Cardiac septum (tissue), 1 donor: ENCODE data around the gene ARFRP1. TPM values are rescaled to one million over a fixed set of nuclear protein-coding genes. Genes with fewer than 3 reads are reported as not detected.
A peak's percentile ranks its signal among the peaks of the same experiment; 100 is the strongest.

ENCODE experiments used
- DNase-seq: peaks from one replicate; pipeline ENCODE4 v3.0.0-alpha.2; 2020; ENCODE audit warnings: low spot score
- intact Hi-C: fragments of 100-400 bp; cut with DNase I; formaldehyde crosslinking; loops from one replicate; pipeline ENCODE4 v1.14.0; 2022
- total RNA-seq: library from RNA; stranded (reverse); fragmentation: NEBNext Ultra II Directional; extraction: Animal tissue kit (Norgen Biotek cat#: 25700); gene quantifications from one replicate; pipeline ENCODE4 v1.2.1, GENCODE V29; 2021
- donor health status: DM: no; HTN: no; CAD: no.

ARFRP1 gene
- total RNA-seq, 1 donor from 2014 or later = 40.3 TPM

DNA sequence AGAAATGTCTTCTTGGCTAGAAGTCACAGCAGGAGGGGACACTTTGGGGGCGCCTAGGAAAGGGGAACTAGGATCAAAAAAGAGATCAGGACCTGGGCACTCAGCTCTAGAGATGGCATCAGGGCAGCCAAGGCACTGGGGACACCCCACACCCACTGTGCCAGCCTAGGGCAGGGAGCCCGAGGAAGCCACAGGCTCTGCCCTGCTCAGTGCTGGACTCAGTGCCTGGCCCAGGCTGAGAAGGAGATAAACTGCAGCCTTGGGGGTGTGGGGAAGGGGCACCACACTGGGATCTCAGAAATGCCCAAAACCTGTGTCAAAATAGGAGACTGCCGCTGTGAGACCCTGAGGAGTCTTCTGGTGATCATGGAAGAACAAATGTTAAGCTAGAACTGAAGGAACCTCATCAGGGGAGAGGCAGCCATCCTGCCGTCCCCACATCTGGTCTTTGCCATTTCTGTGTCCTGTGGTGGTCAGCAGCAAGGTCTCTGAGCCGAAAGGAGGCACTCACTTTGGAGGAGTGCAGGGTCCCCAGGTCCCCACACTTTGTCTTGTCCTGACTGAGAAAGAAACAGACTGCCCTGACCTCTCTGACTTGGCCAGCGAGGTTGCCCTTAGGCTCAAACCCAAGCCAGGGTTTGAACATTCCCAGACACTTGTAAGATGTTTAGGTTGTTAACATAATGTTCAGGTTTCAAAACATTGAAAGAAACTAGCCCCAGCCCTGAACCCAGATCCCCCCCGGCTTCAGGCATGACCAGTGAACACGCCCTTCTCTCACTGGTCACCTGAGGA is 2.3 kb downstream of the ARFRP1 start:
- intact Hi-C loops = no loop called here
- DNase-seq = no peak

DNA sequence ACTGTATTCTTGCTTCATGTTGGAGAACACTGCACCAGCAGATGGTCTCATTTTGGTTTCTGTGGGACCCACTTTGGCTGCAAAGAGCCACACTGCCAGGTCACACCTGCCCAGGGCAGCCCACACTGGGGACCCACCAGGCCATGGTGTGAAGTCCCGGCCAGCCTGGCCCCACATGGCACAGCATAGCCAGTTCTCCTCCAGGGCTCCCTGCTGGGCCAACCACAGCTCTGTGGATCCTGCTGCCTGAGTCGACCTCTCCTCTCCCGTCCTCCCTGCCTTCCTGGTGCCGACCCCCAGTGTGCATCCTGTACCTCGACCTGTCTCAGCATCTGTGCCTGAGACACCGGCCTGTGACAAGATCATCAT is 3.0 kb downstream of the ARFRP1 start:
- intact Hi-C loops = no loop called here

DNA sequence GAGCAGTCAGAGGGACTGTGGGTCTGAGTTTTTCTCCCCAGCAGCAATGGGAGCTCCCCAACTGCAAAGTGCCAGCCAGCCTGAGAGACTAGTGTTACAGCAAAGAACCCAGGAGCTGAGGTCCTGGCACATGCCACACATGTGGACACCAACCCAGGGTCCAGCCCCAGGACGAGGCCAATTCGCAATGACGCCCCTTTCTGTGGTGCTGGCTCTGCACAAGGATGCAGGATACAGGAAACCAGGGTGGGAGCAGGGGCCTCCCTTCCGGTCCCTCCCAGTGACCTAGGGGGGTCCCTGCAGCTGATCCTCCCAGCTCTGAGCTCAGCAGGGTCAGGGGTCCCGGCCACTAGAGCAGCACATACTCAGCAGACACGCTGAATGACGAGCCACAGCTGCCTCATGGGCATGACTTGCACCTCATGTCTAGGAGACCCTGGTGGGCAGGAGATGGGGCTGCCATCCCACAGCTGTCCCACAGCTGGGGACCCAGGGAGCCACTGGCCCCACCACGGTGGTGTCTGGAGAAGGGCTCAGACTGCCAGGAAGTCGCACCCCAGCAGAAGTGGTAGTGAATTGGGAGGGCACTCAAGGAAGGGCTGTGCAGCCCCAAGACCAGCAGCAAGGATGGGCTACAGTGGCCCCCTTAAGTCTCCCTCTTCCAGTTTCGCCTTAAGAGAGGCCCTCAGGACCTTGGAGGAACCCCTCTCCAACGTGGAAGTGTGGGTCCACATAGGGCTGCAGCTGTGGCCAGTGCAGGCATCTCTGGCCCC is 3.6 kb downstream of the ARFRP1 start:
- no peak for DNase-seq
- intact Hi-C loops = no loop called here

More for the DNA sequence above, 3.0 kb downstream of the ARFRP1 start:
- no peak for DNase-seq

DNA sequence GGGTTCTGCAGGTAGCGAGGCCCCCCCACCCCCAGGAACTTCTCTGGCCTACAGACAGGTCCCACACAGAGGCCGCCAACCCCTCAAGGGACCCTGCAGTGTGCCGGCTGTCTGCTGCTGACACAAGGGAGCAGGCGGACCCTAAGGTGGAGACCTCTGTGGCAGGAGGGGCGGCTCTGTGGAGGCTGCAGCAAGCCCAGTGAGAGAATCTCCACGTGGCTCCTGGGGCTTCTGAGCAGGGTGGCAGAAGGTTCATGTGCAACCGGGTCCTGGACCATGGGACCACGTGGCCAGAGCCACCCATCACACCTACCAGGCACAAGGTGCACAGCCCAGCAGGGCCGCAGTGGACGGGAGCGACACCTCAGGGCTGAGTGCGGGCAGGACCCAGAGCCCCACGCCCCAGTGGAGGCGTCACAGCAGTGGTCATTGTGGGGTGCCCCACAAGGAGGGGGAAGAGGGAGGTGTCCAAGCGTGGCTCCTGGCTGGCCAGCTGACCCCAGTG is 4.3 kb downstream of the ARFRP1 start:
- no peak for DNase-seq
- intact Hi-C loops = no loop called here

DNA sequence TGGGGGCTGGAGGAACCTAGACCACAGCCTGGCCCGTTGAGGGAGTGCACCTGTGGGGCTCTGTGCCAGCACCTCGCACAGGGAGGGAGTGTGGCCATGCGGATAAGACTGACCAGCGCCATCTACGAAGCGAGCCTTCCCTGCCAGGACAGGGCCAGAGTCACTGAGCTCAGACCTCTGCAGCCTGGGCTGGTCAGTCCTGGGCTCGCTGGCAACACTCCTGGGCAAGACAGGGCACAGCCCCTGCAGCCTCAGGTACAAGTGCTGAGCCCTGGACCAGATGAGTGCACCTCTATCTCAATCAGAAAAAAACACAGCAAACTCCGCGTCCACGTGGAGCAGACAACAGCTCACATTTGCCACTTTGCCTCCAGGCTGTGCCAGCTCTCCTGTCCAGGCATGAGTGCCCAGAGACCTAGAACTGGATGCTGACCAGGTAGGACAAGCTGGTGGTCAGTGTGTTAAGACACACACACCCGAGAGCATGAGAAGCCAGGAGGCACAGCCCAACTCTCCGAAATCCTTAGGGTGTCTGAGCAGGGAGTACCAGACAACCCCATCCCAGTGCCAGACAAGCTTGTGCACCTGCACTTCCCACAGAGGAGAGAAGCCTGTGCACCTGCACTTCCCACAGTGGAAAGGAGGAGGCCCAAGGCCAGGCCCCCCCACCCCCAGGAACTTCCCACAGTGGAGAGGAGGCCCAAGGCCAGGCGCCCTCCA is 4.9 kb downstream of the ARFRP1 start:
- intact Hi-C loops = no loop called here
- no peak for DNase-seq

DNA sequence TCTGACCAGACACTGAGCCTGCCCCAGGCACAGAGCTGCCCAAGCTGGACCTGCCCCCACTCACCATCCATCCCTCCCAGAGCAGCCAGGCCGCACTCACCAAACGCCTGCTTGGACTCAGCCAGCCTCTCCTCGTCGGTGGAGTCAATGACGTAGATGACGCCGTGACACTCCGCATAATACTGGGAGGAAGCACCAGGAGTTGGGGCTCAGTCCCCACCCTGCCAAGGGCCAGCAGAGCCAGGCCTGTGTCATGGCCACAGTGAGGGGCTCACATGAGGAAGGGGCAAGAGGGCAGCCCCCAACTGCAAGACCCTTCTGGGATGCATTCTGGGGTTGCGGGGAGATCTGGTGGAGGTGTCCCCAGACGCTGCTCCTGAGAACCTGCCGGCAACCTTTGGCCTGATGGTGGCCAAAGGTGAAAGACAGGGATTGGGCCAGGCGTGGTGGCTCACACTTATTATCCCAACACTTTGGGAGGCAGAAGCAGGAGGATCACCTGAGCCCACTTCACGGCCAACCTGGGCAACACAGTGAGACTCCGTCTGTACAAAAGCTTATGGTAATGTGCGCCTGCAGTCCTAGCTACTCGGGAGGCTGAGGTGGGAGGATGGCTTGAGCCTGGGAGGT is 5.6 kb downstream of the ARFRP1 start:
- DNase-seq = peak; percentile 70
- intact Hi-C loops = no loop called here

DNA sequence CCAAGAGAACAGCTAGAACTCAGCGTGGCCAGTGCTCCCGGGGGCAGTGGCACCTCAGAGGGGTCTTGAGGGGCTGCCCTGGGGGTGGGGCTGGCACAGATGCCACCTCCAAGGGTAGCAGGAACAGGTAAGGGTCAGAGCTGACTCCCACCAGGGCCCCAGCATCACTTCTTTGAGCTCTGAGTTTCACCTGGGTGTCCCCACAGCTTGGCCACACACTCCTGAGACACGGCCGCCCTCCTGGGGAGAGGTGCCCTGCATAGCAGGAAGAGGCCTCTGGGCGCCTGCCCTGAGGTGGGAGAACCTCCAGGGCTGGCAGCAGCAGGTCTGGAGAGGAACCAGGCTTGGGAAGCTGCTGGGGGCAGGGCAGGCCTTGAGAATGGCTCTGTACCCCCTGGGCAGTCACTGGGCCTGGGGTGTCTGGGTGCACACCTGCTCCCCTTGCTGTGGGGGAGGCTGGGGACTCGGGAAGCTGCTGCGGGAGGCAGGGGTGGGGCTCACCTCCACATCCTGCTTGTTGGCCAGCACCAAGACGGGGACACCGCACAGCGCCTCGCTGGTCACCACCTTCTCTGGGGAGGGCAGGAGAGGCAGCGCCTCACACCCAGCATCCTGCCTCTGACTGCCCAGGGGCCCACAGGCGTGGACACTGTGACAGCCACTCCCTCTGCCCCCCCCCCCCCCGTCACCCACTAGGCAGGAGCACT is 6.3 kb downstream of the ARFRP1 start:
- intact Hi-C loops = no loop called here
- DNase-seq = peak; percentile 68

DNA sequence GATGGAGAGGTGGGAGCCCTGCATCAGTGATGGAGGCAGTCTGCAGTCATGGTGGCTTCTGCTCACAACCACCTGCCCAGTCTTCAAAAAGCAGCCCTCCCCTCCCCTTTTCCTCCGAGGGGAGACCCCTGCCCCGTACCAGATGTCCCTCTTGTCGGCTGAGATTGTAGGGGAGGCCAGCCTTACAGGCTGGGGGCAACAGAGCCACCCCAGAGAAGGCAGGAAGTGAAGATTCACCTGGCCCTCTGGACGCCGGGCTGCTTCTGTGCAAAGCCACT is 6.8 kb downstream of the ARFRP1 start:
- intact Hi-C loops = no loop called here
- no peak for DNase-seq

DNA sequence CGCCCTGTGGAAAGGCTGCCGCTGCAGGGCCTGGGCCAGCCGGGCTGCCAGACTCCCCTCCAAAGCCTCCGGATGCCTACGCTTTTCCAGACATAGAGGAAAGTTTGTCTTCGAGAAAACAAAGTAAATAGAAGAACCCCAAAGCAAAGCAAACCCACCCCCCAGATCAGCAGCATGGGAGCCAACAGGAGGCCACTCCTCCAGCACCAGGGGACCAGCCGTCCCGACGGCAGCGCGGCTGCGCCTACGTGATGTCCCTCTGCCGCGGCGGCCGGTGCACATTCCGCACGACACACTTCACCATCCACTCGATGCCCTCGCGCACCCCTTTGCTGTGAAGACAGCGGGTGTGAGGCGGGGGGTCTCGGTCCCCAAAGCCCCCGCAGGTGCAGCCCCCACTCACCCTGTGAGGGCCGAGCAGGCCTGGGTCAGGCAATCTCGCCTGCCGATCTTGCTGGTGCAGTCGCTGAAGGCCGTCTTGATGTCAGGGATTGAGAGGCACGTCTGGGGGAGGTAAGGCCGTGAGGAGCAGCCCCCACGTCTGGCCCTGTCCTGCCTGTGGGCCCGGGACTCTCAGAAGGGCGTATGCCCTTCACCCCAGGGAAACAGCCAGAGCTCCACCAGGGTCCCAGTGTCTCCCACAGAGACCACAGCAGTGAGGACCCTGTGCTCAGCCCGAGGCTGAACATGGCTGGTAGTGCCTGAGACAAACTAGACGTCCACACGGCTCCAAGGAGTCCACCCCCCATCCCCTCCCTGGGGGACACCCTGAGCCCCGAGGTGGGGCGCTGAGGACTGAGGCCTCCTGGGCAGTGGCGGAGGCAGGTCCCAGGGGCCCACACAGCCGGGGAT is 7.4 kb downstream of the ARFRP1 start:
- intact Hi-C loops = no loop called here
- DNase-seq = peak; percentile 58

DNA sequence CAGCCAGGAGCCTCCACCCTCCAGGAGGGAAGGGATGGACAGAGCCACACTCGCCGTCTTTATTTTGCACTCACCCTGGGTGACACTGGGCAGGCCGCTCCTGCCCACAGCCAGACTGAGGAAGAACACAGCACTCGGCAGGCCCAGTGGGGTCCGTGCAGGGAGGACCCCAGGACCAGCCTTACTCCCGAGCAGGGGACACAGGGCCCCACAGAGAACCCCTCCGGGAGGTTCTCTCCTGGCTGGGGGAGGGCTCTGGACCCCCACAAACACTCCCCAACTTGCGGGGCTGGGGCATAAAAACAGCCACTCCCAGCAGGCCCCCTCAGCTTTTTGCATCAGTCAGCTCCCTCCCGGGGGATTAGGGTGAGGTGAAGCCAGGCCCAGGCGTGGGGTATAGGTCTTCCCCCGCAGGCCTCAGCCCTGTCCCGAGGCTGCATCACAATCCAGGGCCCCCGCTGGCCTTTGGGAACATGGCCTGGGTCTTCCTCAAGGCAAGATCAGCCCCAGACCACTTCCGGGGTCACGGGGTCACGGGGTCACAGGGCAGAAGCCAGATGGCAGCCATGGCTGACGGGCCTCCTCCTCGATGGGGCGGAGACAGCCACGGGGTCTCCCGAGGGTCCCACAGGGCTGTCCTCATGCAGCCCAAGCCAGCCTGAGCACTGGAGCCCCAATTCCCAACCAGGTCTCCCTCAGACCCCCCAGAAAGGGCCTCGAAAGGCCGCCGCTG is 8.1 kb downstream of the ARFRP1 start:
- intact Hi-C loops = loop anchor here (5.0 kb wide), 1 partner anchor 38 kb away; the partner anchor contains the start of genes LIME1 and SLC2A4RG
- peak; percentile 72 for DNase-seq

DNA sequence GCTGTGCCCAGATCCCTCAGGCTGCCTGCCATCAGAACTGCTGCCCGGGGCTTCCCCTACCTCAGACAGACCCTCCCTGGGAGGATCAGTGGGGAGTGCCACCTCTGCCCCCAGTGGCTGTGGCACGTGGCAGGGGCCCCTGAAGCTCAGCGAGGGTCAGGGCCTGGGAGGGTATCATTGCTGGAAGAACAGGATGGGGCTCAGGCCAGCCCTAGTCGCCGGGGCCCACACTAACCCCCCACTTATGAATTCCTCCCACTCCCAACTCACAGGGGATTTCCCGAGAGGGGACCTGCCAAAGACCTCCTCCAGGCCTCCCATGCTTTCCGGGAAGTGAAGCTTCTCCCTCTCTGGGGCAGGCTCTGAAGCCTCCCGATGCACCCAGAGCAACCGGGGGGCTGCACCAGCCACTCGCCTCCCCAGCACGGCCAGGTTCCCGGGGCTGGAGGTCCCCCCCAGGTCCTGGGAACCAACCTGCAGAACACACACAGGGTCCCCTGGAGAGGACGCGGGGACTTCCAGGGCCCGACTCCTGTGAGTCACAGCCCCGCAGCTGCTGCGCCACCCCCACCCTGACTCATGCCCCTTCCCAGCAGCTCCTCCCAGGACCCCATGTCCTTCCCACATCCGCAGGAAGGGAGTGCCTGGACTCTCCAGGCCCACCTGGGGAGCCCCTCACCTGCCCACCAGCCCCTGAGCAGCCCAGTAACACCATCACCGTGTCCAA is 8.9 kb downstream of the ARFRP1 start:
- intact Hi-C loops = loop anchor here (5.0 kb wide), 1 partner anchor 38 kb away; the partner anchor contains the start of genes LIME1 and SLC2A4RG
- peak; percentile 80 for DNase-seq

DNA sequence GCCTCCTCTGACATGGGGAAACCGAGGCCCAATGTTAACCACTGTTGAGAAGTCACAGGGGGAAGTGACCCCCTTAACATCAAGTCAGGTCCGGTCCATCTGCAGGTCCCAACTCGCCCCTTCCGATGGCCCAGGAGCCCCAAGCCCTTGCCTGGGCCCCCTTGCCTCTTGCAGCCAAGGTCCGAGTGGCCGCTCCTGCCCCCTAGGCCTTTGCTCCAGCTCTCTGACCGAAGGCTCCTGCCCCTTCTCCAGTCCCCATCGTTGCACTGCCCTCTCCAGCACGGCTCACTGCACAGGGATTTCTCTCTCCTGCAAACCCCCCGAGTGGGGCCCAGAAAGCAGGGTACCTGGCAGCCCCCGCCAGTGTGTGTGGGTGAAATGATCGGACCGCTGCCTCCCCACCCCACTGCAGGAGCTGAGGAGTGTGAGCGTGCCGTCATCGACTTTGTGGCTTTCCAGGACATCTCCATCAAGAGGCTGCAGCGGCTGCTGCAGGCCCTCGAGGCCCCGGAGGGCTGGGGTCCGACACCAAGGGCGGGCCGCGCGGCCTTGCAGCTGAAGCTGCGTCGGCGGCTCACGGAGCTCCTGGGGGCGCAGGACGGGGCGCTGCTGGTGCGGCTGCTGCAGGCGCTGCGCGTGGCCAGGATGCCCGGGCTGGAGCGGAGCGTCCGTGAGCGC is 9.8 kb downstream of the ARFRP1 start:
- peak; percentile 61 for DNase-seq
- intact Hi-C loops = loop anchor here (5.0 kb wide), 1 partner anchor 39 kb away; the partner anchor contains the start of genes LIME1 and SLC2A4RG

DNA sequence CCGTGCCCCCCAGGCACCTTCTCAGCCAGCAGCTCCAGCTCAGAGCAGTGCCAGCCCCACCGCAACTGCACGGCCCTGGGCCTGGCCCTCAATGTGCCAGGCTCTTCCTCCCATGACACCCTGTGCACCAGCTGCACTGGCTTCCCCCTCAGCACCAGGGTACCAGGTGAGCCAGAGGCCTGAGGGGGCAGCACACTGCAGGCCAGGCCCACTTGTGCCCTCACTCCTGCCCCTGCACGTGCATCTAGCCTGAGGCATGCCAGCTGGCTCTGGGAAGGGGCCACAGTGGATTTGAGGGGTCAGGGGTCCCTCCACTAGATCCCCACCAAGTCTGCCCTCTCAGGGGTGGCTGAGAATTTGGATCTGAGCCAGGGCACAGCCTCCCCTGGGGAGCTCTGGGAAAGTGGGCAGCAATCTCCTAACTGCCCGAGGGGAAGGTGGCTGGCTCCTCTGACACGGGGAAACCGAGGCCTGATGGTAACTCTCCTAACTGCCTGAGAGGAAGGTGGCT is 10.4 kb downstream of the ARFRP1 start:
- peak; percentile 71 for DNase-seq
- intact Hi-C loops = loop anchor here (5.0 kb wide), 1 partner anchor 40 kb away; the partner anchor contains the start of genes LIME1 and SLC2A4RG

DNA sequence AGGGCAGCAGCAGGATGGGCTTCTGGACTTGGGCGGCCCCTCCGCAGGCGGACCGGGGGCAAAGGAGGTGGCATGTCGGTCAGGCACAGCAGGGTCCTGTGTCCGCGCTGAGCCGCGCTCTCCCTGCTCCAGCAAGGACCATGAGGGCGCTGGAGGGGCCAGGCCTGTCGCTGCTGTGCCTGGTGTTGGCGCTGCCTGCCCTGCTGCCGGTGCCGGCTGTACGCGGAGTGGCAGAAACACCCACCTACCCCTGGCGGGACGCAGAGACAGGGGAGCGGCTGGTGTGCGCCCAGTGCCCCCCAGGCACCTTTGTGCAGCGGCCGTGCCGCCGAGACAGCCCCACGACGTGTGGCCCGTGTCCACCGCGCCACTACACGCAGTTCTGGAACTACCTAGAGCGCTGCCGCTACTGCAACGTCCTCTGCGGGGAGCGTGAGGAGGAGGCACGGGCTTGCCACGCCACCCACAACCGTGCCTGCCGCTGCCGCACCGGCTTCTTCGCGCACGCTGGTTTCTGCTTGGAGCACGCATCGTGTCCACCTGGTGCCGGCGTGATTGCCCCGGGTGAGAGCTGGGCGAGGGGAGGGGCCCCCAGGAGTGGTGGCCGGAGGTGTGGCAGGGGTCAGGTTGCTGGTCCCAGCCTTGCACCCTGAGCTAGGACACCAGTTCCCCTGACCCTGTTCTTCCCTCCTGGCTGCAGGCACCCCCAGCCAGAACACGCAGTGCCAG is 11.0 kb downstream of the ARFRP1 start, which contains the start of gene TNFRSF6B:
TNFRSF6B (plus strand) TSS at position 25 of the 729 bp plus-strand sequence; CDS start at position 141, 116 bp downstream.
- intact Hi-C loops = loop anchor here (5.0 kb wide), 1 partner anchor 41 kb away; the partner anchor contains the start of genes LIME1 and SLC2A4RG
- no peak for DNase-seq

DNA sequence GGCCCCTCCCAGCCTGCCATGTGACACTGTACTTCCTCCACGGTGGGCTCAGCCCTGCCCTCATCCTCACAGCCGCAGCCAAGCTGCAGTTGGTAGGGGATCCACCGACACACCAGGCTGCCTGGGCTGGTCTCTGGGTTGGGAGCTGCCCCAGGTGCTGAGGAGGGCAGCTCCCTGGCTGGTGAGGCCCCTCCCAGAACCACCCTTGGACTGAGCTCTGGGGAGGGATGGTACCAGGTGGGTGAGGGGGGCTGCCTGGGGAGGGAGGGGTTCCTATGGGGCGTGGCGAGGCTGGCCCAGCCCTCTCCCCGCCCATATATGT is 11.5 kb downstream of the ARFRP1 start:
- peak; percentile 71 for DNase-seq
- intact Hi-C loops = loop anchor here (5.0 kb wide), 1 partner anchor 41 kb away; the partner anchor contains the start of genes LIME1 and SLC2A4RG
